Measurements from ENCODE around the gene CCDC178.

- no peak for TF ChIP-seq CTCF (IDR thresholded peaks at IDR 0.05)
- TF ChIP-seq POLR2A (IDR thresholded peaks at IDR 0.05): no peak
- TF ChIP-seq EP300 (IDR thresholded peaks at IDR 0.05): no peak
Measured at GRCh38 chr18:33307520-33307919, 133.0 kb downstream of the CCDC178 start.
